CD4-positive, CD25-positive, alpha-beta regulatory T cell (primary cell): ENCODE measurements around the gene LYZL4. TPM values are rescaled to one million over a fixed set of nuclear protein-coding genes. Genes with fewer than 3 reads are reported as not detected.

Source experiments
- ATAC-seq, 2 donors: fragments of 150-1000 bp; cut with Tn5 transposase; one replicate each; pipeline ENCODE4 v1.10.0; 2021; ENCODE audit warnings: low read depth in 2 of 2, moderate number of reproducible peaks in 2 of 2, moderate library complexity in 1 of 2
- DNase-seq, 3 donors: peaks; one replicate each; pipeline versions ENCODE4 v3.0.0 to v3.0.0-alpha.2; 2012 to 2022; ENCODE audit warnings: mixed read lengths in 1 of 3
- H3K27ac ChIP-seq: one replicate; pipeline ENCODE4 v1.7.0; 2013; ENCODE audit warnings: mild to moderate bottlenecking, low read length; ENCODE audit not compliant: insufficient read depth, poor library complexity, severe bottlenecking
- H3K27me3 ChIP-seq: one replicate; pipeline ENCODE4 v1.7.0; 2013; ENCODE audit warnings: low read length; ENCODE audit not compliant: control insufficient read depth, insufficient read depth
- H3K36me3 ChIP-seq: one replicate; pipeline ENCODE4 v1.7.0; 2013; ENCODE audit warnings: mild to moderate bottlenecking, low read length, moderate library complexity; ENCODE audit not compliant: control insufficient read depth, insufficient read depth
- H3K4me1 ChIP-seq: 2 replicates; pipeline ENCODE4 v1.7.0; 2013; ENCODE audit warnings: mild to moderate bottlenecking, low read length; ENCODE audit not compliant: insufficient read depth, control insufficient read depth, poor library complexity, severe bottlenecking
- H3K4me3 ChIP-seq: one replicate; pipeline ENCODE4 v1.7.0; 2013; ENCODE audit warnings: low read depth, mild to moderate bottlenecking, low read length, moderate library complexity
- H3K9me3 ChIP-seq, 2 experiments: 1 replicate in 1 of 2; 2 replicates in 1 of 2; pipeline ENCODE4 v1.7.0; 2013; ENCODE audit warnings: low read length in 2 of 2, mild to moderate bottlenecking in 1 of 2, moderate library complexity in 1 of 2; ENCODE audit not compliant: control insufficient read depth in 2 of 2
- H3K27ac Mint-ChIP-seq, 3 donors: one replicate each; pipeline ENCODE4 v1.8.0; 2020 to 2022; ENCODE audit warnings: mild to moderate bottlenecking in 3 of 3, mixed read lengths in 3 of 3, moderate library complexity in 2 of 3
- H3K27me3 Mint-ChIP-seq: one replicate; pipeline ENCODE4 v1.8.0; 2022; ENCODE audit warnings: mild to moderate bottlenecking, mixed read lengths
- H3K36me3 Mint-ChIP-seq: one replicate; pipeline ENCODE4 v1.8.0; 2020; ENCODE audit warnings: mixed read lengths
- H3K4me1 Mint-ChIP-seq, 4 donors: one replicate each; pipeline ENCODE4 v1.8.0; 2020 to 2022; ENCODE audit warnings: mixed read lengths in 4 of 4, mild to moderate bottlenecking in 1 of 4
- H3K4me3 Mint-ChIP-seq, 4 donors: one replicate each; pipeline ENCODE4 v1.8.0; 2020 to 2022; ENCODE audit warnings: mild to moderate bottlenecking in 4 of 4, mixed read lengths in 4 of 4, moderate library complexity in 3 of 4
- H3K9me3 Mint-ChIP-seq, 7 donors: one replicate each; pipeline ENCODE4 v1.8.0; 2020 to 2022; ENCODE audit warnings: mixed read lengths in 7 of 7, mild to moderate bottlenecking in 3 of 7, moderate library complexity in 2 of 7
- polyA plus RNA-seq, 4 donors: library from polyadenylated mRNA; unstranded; fragments of 300-500 nt; fragmentation: Illumina TruSeq; gene quantifications; one replicate each; pipeline ENCODE4 v1.2.3, GENCODE V29; 2021
- total RNA-seq: library from RNA; stranded (reverse); gene quantifications from one replicate; pipeline ENCODE4 v1.2.3, GENCODE V29; 2022

Gene LYZL4
- total and polyA plus RNA-seq, 5 donors from 2014 or later: not detected

DNA sequence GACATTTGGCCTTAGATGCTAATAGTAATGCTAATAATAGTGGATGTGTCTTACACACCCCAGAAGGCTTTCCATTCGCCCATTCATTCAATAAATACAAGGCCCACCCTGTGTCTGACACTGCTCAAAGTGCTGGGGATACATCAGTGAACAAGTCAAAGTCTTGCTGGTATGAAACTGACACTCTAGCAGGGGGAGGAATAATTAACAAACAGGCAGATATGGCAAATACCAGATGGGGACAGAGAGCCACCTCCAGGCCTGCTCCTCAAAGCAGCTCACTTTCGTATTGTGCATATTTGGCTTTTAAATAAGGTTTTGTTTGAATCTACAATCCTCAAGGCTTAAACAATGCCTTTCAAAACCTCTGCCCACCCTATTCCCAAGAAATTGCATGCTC, 28.3 kb upstream of the LYZL4 start:
- Histone ChIP-seq H3K27me3 (no peaks in the 10 kb centered on the region), H3K9me3 (no peaks in the 10 kb centered on the region), H3K27ac (no peak overlapping the region), H3K36me3 (no peaks in the 10 kb centered on the region), H3K4me1 (no peaks in the 10 kb centered on the region), H3K4me3 (no peak overlapping the region)
- no peak overlapping the region for H3K27ac Mint-ChIP-seq
- peaks cover 8% of the 10 kb centered on the region for H3K27me3 Mint-ChIP-seq
- no peak for DNase-seq
- no peak overlapping the region for H3K4me3 Mint-ChIP-seq
- ATAC-seq: no peak
- H3K4me1 Mint-ChIP-seq: peaks cover 0 to 15% (median 3%) of the 10 kb centered on the region in 4 donors
- H3K36me3 Mint-ChIP-seq: no peaks in the 10 kb centered on the region
- H3K9me3 Mint-ChIP-seq: peaks cover 0 to 2% (median 0%) of the 10 kb centered on the region in 7 donors

GRCh38 chr3:42438193-42438592, 27.8 kb upstream of the LYZL4 start:
- H3K27me3 ChIP-seq: no peaks in the 10 kb centered on the region
- H3K9me3 ChIP-seq: peaks cover 0 to 3% of the 10 kb centered on the region in 2 experiments
- ATAC-seq (no peak), DNase-seq (no peak)
- no peak overlapping the region for H3K27ac ChIP-seq
- H3K4me3 ChIP-seq: no peak overlapping the region
- peaks cover 0 to 2% (median 0%) of the 10 kb centered on the region in 7 donors for H3K9me3 Mint-ChIP-seq
- H3K36me3 Mint-ChIP-seq: no peaks in the 10 kb centered on the region
- H3K27ac Mint-ChIP-seq: peak overlapping the region in 1 of 3 donors; percentile 42
- H3K36me3 ChIP-seq: no peaks in the 10 kb centered on the region
- no peak overlapping the region for H3K4me3 Mint-ChIP-seq
- peaks cover 0 to 10% (median 3%) of the 10 kb centered on the region in 4 donors for H3K4me1 Mint-ChIP-seq
- H3K4me1 ChIP-seq: no peaks in the 10 kb centered on the region
- H3K27me3 Mint-ChIP-seq: peaks cover 8% of the 10 kb centered on the region

DNA sequence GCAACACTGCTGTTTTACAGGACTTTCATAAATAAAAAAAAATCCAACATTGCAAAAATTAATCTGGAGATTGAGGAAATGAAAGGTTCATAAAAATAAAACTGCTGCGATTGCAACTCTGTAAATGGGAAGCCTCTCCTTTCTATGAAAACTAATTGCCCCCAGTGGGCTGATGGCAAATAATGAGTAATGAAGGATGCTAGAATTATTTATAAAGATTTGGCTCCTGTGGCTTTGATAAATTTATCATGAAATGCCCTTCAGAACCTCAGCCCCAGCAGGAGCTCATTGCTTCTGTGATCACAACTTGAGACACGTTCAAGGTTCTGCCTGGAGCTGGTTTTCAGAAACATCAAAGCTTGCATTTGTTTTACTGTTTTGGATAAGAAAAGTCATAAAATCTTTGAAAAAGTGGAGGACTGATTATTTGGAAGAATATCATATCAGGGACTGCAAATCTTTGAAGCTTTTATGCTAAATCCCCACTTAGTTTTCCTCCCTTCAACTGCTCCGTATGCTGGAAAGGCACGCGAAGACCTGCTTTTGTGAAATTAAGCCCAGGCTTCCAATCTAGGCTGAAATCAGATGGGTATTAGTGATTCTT, 24.5 kb upstream of the LYZL4 start:
- peaks cover 1% of the 10 kb centered on the region for H3K27me3 ChIP-seq
- no peak overlapping the region for H3K27ac ChIP-seq
- no peak overlapping the region for H3K4me3 ChIP-seq
- Mint-ChIP-seq H3K4me3 (no peak overlapping the region), H3K27ac (no peak overlapping the region), H3K4me1 (peaks cover 0 to 6% (median 3%) of the 10 kb centered on the region in 4 donors), H3K36me3 (no peaks in the 10 kb centered on the region), H3K9me3 (peaks cover 0 to 14% (median 3%) of the 10 kb centered on the region in 7 donors), H3K27me3 (peaks cover 19% of the 10 kb centered on the region)
- ATAC-seq: no peak
- no peak for DNase-seq
- H3K9me3 ChIP-seq: peaks cover 0 to 7% of the 10 kb centered on the region in 2 experiments
- no peaks in the 10 kb centered on the region for H3K36me3 ChIP-seq
- no peaks in the 10 kb centered on the region for H3K4me1 ChIP-seq

- H3K9me3 ChIP-seq: peaks cover 0 to 7% of the 10 kb centered on the region in 2 experiments
- Mint-ChIP-seq H3K27me3 (peaks cover 19% of the 10 kb centered on the region), H3K27ac (no peak overlapping the region), H3K4me1 (peaks cover 0 to 4% (median 1%) of the 10 kb centered on the region in 4 donors), H3K36me3 (no peaks in the 10 kb centered on the region), H3K9me3 (peaks cover 0 to 14% (median 3%) of the 10 kb centered on the region in 7 donors), H3K4me3 (no peak overlapping the region)
- H3K27ac ChIP-seq: no peak overlapping the region
- H3K4me3 ChIP-seq: no peak overlapping the region
- no peaks in the 10 kb centered on the region for H3K4me1 ChIP-seq
- no peak for DNase-seq
- ATAC-seq: no peak
- no peaks in the 10 kb centered on the region for H3K36me3 ChIP-seq
- H3K27me3 ChIP-seq: peaks cover 5% of the 10 kb centered on the region
Observed at GRCh38 chr3:42432485-42432884, 22.1 kb upstream of the LYZL4 start.

- H3K27me3 ChIP-seq: peaks cover 5% of the 10 kb centered on the region
- no peak overlapping the region for H3K27ac Mint-ChIP-seq
- no peaks in the 10 kb centered on the region for H3K36me3 Mint-ChIP-seq
- peaks cover 0 to 14% (median 3%) of the 10 kb centered on the region in 7 donors for H3K9me3 Mint-ChIP-seq
- no peak overlapping the region for H3K27ac ChIP-seq
- H3K36me3 ChIP-seq: no peaks in the 10 kb centered on the region
- peaks cover 12% of the 10 kb centered on the region for H3K27me3 Mint-ChIP-seq
- no peak for ATAC-seq
- no peak overlapping the region for H3K4me3 Mint-ChIP-seq
- peaks cover 0 to 7% of the 10 kb centered on the region in 2 experiments for H3K9me3 ChIP-seq
- H3K4me3 ChIP-seq: no peak overlapping the region
- H3K4me1 Mint-ChIP-seq: peaks cover 0 to 3% (median 0%) of the 10 kb centered on the region in 4 donors
- no peak for DNase-seq
- no peaks in the 10 kb centered on the region for H3K4me1 ChIP-seq
Observed at GRCh38 chr3:42430781-42431532, 20.5 kb upstream of the LYZL4 start.

GRCh38 chr3:42428830-42429229, 18.4 kb upstream of the LYZL4 start:
- DNase-seq: no peak
- H3K4me1 ChIP-seq: no peaks in the 10 kb centered on the region
- Mint-ChIP-seq H3K27ac (no peak overlapping the region), H3K27me3 (peaks cover 12% of the 10 kb centered on the region), H3K36me3 (no peaks in the 10 kb centered on the region), H3K9me3 (peaks cover 0 to 14% (median 4%) of the 10 kb centered on the region in 7 donors), H3K4me1 (peaks cover 0 to 3% (median 0%) of the 10 kb centered on the region in 4 donors), H3K4me3 (no peak overlapping the region)
- no peak overlapping the region for H3K27ac ChIP-seq
- H3K27me3 ChIP-seq: peaks cover 5% of the 10 kb centered on the region
- no peak for ATAC-seq
- H3K4me3 ChIP-seq: no peak overlapping the region
- no peaks in the 10 kb centered on the region for H3K36me3 ChIP-seq
- H3K9me3 ChIP-seq: peaks cover 0 to 7% of the 10 kb centered on the region in 2 experiments

GRCh38 chr3:42425736-42426407, 15.5 kb upstream of the LYZL4 start:
- no peak overlapping the region for H3K4me3 Mint-ChIP-seq
- H3K4me3 ChIP-seq: no peak overlapping the region
- DNase-seq: no peak
- H3K9me3 Mint-ChIP-seq: peaks cover 0 to 2% (median 0%) of the 10 kb centered on the region in 7 donors
- peaks cover 5% of the 10 kb centered on the region for H3K27me3 ChIP-seq
- H3K27ac ChIP-seq: no peak overlapping the region
- H3K36me3 ChIP-seq: no peaks in the 10 kb centered on the region
- no peaks in the 10 kb centered on the region for H3K9me3 ChIP-seq
- no peak overlapping the region for H3K27ac Mint-ChIP-seq
- H3K4me1 ChIP-seq: no peaks in the 10 kb centered on the region
- peaks cover 0 to 3% (median 0%) of the 10 kb centered on the region in 4 donors for H3K4me1 Mint-ChIP-seq
- H3K27me3 Mint-ChIP-seq: peaks cover 6% of the 10 kb centered on the region
- ATAC-seq: no peak
- H3K36me3 Mint-ChIP-seq: no peaks in the 10 kb centered on the region
